Measurements from ENCODE around the gene THBS3.
A peak's percentile ranks its signal among the peaks of the same experiment; 100 is the strongest.

DNA sequence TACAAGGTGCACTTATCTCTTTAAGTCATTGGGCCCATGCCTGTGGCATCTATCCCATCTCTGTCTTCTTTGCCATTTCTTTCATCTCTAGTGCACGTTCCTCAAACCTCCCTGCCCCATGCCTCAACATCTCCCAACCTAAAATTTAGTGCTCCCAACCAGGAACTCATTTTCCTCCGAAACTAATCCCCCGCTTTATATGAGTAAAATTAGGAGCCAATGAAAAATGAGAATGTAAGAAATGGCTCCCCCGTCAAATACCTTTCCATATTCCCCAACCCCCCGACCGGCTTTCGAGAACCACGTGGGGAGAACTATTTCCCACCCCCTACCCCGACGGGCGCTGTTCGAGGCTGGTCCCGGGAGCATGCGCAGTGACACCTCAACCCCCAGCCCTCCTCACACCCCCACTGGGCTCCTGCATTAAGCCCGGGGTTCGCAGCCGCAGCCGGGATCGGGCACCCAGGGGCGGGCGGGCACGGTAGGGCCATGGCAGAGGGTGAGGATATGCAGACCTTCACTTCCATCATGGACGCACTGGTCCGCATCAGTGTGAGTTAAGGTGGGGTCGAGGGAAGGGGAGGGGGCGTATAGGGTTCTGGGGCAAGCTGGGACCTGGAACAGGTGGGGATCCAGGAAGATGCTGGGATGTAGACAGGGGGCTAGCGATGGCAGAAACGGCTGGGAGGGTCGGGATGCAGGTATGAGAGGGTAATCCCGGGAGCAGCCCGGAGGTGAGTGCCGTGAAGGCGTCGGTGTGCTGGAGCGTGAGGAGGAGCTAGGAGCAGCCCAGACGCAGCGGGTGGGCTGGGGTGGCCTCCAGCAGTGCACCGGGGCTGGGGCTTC is 34.0 kb downstream of the THBS3 start, which contains the start of gene TRIM46:
- TF ChIP-seq, protein P1, sequence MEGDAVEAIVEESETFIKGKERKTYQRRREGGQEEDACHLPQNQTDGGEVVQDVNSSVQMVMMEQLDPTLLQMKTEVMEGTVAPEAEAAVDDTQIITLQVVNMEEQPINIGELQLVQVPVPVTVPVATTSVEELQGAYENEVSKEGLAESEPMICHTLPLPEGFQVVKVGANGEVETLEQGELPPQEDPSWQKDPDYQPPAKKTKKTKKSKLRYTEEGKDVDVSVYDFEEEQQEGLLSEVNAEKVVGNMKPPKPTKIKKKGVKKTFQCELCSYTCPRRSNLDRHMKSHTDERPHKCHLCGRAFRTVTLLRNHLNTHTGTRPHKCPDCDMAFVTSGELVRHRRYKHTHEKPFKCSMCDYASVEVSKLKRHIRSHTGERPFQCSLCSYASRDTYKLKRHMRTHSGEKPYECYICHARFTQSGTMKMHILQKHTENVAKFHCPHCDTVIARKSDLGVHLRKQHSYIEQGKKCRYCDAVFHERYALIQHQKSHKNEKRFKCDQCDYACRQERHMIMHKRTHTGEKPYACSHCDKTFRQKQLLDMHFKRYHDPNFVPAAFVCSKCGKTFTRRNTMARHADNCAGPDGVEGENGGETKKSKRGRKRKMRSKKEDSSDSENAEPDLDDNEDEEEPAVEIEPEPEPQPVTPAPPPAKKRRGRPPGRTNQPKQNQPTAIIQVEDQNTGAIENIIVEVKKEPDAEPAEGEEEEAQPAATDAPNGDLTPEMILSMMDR (conservative IDR thresholded peaks at IDR 0.05; ENCODE audit: low read depth, low read length), result no peak
- TF ChIP-seq POLR2A (IDR thresholded peaks at IDR 0.05; ENCODE audit: low read depth, low read length) (no peak), RAD21 (IDR thresholded peaks at IDR 0.05; ENCODE audit: low read length) (no peak), RFX5 (IDR thresholded peaks at IDR 0.05; ENCODE audit: low read depth, low read length) (no peak), FOS (IDR thresholded peaks at IDR 0.05; ENCODE audit: low read depth, low read length) (no peak), BHLHE40 (IDR thresholded peaks at IDR 0.05; ENCODE audit: low read depth, low read length) (no peak), MXI1 (IDR thresholded peaks at IDR 0.05; ENCODE audit: borderline replicate concordance, low read depth, low read length) (no peak), NFE2L2 (IDR thresholded peaks at IDR 0.05; ENCODE audit: low read depth, low read length) (no peak)
- TF ChIP-seq, protein P2, sequence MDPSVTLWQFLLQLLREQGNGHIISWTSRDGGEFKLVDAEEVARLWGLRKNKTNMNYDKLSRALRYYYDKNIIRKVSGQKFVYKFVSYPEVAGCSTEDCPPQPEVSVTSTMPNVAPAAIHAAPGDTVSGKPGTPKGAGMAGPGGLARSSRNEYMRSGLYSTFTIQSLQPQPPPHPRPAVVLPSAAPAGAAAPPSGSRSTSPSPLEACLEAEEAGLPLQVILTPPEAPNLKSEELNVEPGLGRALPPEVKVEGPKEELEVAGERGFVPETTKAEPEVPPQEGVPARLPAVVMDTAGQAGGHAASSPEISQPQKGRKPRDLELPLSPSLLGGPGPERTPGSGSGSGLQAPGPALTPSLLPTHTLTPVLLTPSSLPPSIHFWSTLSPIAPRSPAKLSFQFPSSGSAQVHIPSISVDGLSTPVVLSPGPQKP (IDR thresholded peaks at IDR 0.05; ENCODE audit: borderline replicate concordance, low read depth, low read length), result no peak
- TF ChIP-seq, protein P3, sequence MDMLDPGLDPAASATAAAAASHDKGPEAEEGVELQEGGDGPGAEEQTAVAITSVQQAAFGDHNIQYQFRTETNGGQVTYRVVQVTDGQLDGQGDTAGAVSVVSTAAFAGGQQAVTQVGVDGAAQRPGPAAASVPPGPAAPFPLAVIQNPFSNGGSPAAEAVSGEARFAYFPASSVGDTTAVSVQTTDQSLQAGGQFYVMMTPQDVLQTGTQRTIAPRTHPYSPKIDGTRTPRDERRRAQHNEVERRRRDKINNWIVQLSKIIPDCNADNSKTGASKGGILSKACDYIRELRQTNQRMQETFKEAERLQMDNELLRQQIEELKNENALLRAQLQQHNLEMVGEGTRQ (IDR thresholded peaks at IDR 0.05; ENCODE audit: low read depth, low read length), result peak; percentile 53
